Fibroblast of the aortic adventitia (primary cell): ENCODE data around the gene FER. TPM values are rescaled to one million over a fixed set of nuclear protein-coding genes. Genes with fewer than 3 reads are reported as not detected.
"Not testable (repeated sequence)": the region's sequence is repeated elsewhere in the genome, so short reads cannot be mapped to it uniquely, and the experiment has no call there.

Experiments
- DNase-seq: peaks from one replicate; pipeline ENCODE4 v3.0.0-alpha.2; 2010; ENCODE audit warnings: low read depth
- H3K4me3 ChIP-seq: 2 replicates; pipeline ENCODE4 v1.5.1; 2011; ENCODE audit warnings: low read depth, mild to moderate bottlenecking, control low read depth, low read length, moderate library complexity
- CTCF ChIP-seq: IDR thresholded peaks from 2 replicates; pipeline ENCODE4 v1.5.1; 2011; ENCODE audit warnings: mild to moderate bottlenecking, low read length, control low read depth, inconsistent platforms; ENCODE audit not compliant: insufficient read depth
- total RNA-seq: library from RNA; depleted of rRNA; stranded (reverse); fragments of >200 nt; gene quantifications from 2 replicates; pipeline ENCODE4 v1.2.3, GENCODE V29; 2012; ENCODE audit warnings: low replicate concordance

Gene FER
- total RNA-seq: 41.5 and 129 TPM in 2 replicates

GRCh38 chr5:108747774-108748400, at the start of gene FER:
TSS of gene FER (plus strand) at chr5:108747897. CDS start at chr5:108798183, 50,286 bp downstream.
- peak; percentile 92 for DNase-seq
- no peak for TF ChIP-seq CTCF
- H3K4me3 ChIP-seq: peak within 1 kb of the TSS; percentile 78

DNA sequence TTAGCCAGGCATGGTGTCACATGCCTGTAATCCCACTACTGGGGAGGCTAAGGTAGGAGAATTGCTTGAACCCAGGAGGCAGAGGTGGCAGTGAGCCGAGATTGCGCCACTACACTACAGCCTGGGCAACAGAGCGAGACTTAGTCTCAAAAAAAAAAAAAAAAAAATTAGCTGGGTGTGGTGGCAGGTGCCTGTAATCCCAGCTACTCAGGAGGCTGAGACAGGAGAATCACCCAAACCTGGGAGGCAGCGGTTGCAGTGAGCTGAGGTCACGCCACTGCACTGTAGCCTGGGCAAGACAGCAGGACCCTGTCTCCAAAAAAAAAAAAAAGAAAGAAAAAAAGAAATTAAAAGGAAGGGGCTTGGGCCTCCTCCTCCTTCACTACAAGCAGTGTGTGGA, 47.3 kb upstream of the FER start:
- H3K4me3 ChIP-seq, DNase-seq: not testable (repeated sequence)

DNA sequence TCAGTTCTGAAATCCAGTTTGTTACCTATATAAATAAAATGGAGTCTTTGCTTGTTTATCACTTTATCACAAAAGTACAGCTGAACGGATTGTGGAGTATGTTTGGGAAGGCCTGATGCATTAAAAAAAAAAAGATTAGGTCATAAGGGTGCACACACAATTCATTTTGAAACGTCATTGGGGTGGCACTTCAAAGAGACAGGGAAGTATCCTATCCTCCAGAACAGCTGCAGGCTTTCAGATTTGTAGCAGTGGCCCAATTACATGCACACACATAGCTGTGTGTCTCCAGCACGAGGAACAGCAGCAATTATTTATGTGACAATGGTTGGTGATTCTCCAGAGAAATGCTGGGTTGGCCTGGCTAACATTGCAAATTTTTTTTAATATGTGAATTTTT, 46.8 kb upstream of the FER start:
- DNase-seq: no peak
- no peak for TF ChIP-seq CTCF
- H3K4me3 ChIP-seq: no peak overlapping the region

- no peak overlapping the region for H3K4me3 ChIP-seq
- no peak for TF ChIP-seq CTCF
- no peak for DNase-seq
Measured at GRCh38 chr5:108702546-108702945, 45.2 kb upstream of the FER start.

DNA sequence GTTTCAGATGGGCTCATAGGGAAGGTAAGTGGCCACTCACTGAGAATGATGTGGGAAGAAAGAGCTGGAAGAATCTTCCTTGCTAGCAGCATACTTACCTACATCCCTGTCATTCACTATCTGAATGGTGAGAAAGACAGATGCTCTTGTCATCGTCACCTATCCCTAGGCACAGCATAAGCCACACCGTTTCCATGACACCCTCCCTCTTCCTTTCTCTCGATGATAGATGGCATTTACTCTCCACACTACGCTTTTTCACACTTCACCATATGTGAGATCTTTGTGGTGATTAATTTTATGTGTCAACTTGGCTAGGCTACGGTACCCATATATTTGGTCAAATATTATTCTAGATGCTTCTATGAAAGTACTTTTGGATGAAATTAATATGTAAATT, 44.4 kb upstream of the FER start:
- H3K4me3 ChIP-seq: no peak overlapping the region
- TF ChIP-seq CTCF: no peak
- DNase-seq: no peak

- no peak for TF ChIP-seq CTCF
- no peak overlapping the region for H3K4me3 ChIP-seq
- no peak for DNase-seq
Measured at GRCh38 chr5:108707141-108707540, 40.6 kb upstream of the FER start.

GRCh38 chr5:108711898-108712297, 35.8 kb upstream of the FER start:
- no peak overlapping the region for H3K4me3 ChIP-seq
- no peak for TF ChIP-seq CTCF
- peak; percentile 22 for DNase-seq
